ENCODE data around the gene SLC9A1.
A peak's percentile ranks its signal among the peaks of the same experiment; 100 is the strongest.

SLC9A1 gene

GRCh38 chr1:27141266-27142003 is 13.5 kb downstream of the SLC9A1 start:
- peak overlapping the region; percentile 100 for H3K27ac ChIP-seq

GRCh38 chr1:27139980-27140379 is 14.9 kb downstream of the SLC9A1 start:
- TF ChIP-seq CTCF (IDR thresholded peaks at IDR 0.05) (no peak), ZFX (IDR thresholded peaks at IDR 0.05; ENCODE audit: borderline replicate concordance) (no peak)
- peak overlapping the region; percentile 100 for H3K27ac ChIP-seq

More at GRCh38 chr1:27141266-27142003, 13.5 kb downstream of the SLC9A1 start:
- TF ChIP-seq ZFX (IDR thresholded peaks at IDR 0.05; ENCODE audit: borderline replicate concordance) (no peak), CTCF (IDR thresholded peaks at IDR 0.05) (no peak)

- peak overlapping the region; percentile 100 for H3K27ac ChIP-seq
- TF ChIP-seq ZFX (IDR thresholded peaks at IDR 0.05; ENCODE audit: borderline replicate concordance) (no peak), CTCF (IDR thresholded peaks at IDR 0.05) (no peak)
Measured at GRCh38 chr1:27138927-27139326, 16.0 kb downstream of the SLC9A1 start.

- TF ChIP-seq ZFX (IDR thresholded peaks at IDR 0.05; ENCODE audit: borderline replicate concordance) (no peak), CTCF (IDR thresholded peaks at IDR 0.05) (no peak)
- H3K27ac ChIP-seq, result peak overlapping the region; percentile 100
Measured at GRCh38 chr1:27138368-27138767, 16.6 kb downstream of the SLC9A1 start.

GRCh38 chr1:27137544-27138075 is 17.3 kb downstream of the SLC9A1 start:
- no peak for TF ChIP-seq CTCF (IDR thresholded peaks at IDR 0.05)
- no peak for TF ChIP-seq ZFX (IDR thresholded peaks at IDR 0.05; ENCODE audit: borderline replicate concordance)
- H3K27ac ChIP-seq, result peak overlapping the region; percentile 100

- H3K27ac ChIP-seq, result peak overlapping the region; percentile 100
- TF ChIP-seq ZFX (IDR thresholded peaks at IDR 0.05; ENCODE audit: borderline replicate concordance) (no peak), CTCF (IDR thresholded peaks at IDR 0.05) (no peak)
Measured at GRCh38 chr1:27136998-27137542, 17.9 kb downstream of the SLC9A1 start.

- no peak for TF ChIP-seq CTCF (IDR thresholded peaks at IDR 0.05)
- TF ChIP-seq ZFX (IDR thresholded peaks at IDR 0.05; ENCODE audit: borderline replicate concordance), result no peak
- H3K27ac ChIP-seq, result peak overlapping the region; percentile 100
Measured at GRCh38 chr1:27136236-27136551, 18.7 kb downstream of the SLC9A1 start.
